Astrocyte of the spinal cord (primary cell): ENCODE measurements around the gene CPA5.

Experiments
- DNase-seq: peaks from one replicate; pipeline ENCODE4 v3.0.0; 2011; ENCODE audit warnings: low read depth, low spot score
- H3K4me3 ChIP-seq: 2 replicates; pipeline ENCODE4 v1.5.1; 2011; ENCODE audit warnings: low read depth, mild to moderate bottlenecking, low read length, moderate library complexity
- in situ Hi-C: cut with HindIII; loops from 2 replicates; pipeline ENCODE4 v1.10.0; 2017; ENCODE audit warnings: low sequenced_read_pairs
- TF ChIP-seq, protein P1 (sequence below): IDR thresholded peaks from 2 replicates; pipeline ENCODE4 v1.5.1; 2012; ENCODE audit warnings: low read depth, mild to moderate bottlenecking, low read length, inconsistent platforms

The CPA5 gene

DNA sequence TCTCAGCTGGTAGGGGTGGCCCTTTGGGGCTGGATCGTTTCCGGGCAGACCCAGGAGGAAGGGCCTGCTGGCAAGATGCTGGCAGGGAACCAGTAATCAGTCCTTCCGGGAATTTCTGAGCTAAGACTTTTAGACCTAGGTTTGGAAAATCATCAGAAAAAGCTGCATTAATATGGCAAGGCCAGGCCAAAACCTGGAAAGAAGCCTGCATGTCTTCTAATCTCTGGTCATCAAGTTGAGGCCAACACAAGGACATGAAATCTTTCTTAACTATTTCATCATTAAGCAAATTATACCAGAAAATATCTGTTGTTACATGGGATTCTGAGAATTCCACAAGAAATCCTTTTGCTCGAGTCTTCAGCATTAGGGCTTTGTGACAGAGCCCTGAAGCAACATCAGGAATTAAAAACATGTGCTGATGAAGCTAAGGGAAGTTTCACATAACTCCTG, 55.5 kb downstream of the CPA5 start:
- TF ChIP-seq, protein P1, sequence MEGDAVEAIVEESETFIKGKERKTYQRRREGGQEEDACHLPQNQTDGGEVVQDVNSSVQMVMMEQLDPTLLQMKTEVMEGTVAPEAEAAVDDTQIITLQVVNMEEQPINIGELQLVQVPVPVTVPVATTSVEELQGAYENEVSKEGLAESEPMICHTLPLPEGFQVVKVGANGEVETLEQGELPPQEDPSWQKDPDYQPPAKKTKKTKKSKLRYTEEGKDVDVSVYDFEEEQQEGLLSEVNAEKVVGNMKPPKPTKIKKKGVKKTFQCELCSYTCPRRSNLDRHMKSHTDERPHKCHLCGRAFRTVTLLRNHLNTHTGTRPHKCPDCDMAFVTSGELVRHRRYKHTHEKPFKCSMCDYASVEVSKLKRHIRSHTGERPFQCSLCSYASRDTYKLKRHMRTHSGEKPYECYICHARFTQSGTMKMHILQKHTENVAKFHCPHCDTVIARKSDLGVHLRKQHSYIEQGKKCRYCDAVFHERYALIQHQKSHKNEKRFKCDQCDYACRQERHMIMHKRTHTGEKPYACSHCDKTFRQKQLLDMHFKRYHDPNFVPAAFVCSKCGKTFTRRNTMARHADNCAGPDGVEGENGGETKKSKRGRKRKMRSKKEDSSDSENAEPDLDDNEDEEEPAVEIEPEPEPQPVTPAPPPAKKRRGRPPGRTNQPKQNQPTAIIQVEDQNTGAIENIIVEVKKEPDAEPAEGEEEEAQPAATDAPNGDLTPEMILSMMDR, result no peak
- no peak for DNase-seq
- in situ Hi-C loops, result no loop called here
- no peak overlapping the region for H3K4me3 ChIP-seq

DNA sequence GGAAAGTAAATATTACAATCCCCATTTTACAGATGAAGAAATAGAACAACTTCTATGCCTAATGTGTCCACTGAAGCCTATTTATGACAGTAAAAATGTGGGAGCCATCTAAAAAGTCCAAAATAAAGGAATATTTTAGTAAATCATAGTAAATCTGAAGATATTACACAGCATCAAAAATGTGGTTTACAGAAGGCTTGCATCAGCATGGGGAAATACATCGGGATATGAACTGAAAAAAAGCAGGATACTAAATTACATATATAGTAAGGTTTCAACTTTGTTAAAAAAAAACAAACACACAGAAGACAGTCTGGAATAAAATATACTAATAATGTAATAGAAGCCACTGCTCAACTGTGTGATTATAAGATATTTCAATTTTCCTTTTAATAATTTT, 56.5 kb downstream of the CPA5 start:
- no peak for DNase-seq
- TF ChIP-seq, protein P1, result no peak
- in situ Hi-C loops, result no loop called here
- H3K4me3 ChIP-seq, result no peak overlapping the region

DNA sequence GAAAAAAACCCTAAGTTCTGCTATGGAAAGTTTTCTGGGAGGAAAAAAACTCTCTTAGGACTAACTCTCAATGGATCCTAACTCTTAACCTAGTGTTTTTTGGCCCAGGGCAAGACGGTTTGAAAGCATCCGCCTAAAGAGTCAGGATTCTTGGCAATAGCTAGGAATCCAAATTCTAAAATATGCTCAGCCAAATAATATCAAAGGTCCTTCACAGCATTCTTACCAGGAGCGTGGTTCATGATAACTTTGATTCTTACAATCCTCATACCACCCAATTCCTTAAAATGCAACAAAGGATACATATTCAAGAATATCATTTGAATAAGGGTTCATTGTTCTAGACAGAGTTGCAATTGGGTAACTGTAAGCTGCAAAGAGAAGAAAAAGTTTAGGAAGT, 57.0 kb downstream of the CPA5 start:
- in situ Hi-C loops, result no loop called here
- TF ChIP-seq, protein P1, result no peak
- DNase-seq, result no peak
- H3K4me3 ChIP-seq, result no peak overlapping the region

DNA sequence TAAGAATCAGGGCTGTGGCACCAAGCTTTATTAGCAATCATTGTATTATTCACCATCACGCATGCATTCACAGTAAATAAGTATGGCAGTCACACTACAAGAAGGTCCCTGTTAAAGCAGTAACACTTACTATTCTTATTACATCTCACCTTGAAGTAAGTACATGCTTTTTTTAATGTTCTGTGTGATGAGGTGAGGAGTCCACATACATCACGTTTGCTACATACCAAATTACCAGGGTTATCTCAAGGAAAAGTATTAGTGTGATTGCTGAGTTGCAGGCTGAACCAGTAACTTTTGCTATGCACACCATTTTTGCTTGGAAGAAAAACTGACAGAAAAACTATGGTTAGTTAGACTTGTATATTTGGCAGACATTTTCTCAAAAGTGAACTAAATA, 60.4 kb downstream of the CPA5 start:
- H3K4me3 ChIP-seq, result no peak overlapping the region
- in situ Hi-C loops, result no loop called here
- TF ChIP-seq, protein P1, result no peak
- DNase-seq, result no peak

DNA sequence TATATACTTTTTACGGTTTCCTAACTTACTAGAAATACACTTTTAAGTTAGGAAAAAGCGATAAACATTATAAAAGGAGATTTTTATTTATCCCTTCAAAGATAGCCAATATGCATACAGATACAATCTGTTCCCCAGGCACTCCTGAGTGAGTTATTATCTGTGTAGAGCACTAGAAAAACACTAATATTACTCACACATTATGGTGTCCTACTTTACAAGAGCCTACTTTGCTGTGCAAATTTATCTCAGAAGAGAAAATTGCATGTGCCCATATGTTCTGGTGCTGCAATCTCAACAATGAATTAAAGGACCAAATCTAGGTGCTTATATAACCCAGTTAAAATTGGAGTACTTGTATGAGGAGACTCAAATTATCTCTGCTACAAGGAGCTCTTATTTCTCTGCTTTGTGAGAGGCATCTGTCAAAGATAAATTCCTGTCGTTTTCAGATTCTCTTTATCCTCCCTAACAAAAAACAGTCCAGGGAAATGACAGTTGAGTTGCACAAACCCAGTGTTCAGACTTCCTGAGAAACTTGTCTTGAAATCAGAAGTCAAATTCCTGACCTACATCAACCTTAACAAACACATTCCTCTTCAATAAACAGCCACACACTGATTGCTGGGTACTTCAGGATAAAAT, 64.6 kb downstream of the CPA5 start:
- H3K4me3 ChIP-seq, result no peak overlapping the region
- TF ChIP-seq, protein P1, result no peak
- in situ Hi-C loops, result no loop called here
- no peak for DNase-seq

DNA sequence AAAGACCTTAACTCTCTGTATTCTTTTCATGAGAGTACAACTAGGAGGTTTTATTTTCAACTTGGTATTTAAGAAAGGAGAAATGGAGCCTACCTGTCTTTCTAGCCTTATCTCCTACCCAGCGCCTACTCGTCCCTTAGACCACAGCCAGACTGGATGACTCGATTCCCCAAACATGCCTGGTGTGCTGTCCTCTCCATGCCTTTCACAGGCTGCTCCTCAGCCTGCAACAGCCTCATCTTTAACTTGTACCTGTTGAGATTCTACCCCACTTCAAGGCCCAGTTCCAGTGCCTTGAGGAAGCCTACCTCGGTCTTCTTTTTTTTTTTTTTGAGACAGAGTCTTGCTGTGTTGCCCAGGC, 65.1 kb downstream of the CPA5 start:
- no peak for DNase-seq
- in situ Hi-C loops, result no loop called here
- TF ChIP-seq, protein P1, result no peak
- no peak overlapping the region for H3K4me3 ChIP-seq
